Measurements from ENCODE around the gene BORCS6. TPM values are rescaled to one million over a fixed set of nuclear protein-coding genes. Genes with fewer than 3 reads are reported as not detected.
A peak's percentile ranks its signal among the peaks of the same experiment; 100 is the strongest.

BORCS6 gene
- total and polyA plus RNA-seq, 2 of the 13 experiments (the other 11 are each of a cell fraction or from before 2014, with no cell fraction given) = 2.0 to 5.1 TPM

DNA sequence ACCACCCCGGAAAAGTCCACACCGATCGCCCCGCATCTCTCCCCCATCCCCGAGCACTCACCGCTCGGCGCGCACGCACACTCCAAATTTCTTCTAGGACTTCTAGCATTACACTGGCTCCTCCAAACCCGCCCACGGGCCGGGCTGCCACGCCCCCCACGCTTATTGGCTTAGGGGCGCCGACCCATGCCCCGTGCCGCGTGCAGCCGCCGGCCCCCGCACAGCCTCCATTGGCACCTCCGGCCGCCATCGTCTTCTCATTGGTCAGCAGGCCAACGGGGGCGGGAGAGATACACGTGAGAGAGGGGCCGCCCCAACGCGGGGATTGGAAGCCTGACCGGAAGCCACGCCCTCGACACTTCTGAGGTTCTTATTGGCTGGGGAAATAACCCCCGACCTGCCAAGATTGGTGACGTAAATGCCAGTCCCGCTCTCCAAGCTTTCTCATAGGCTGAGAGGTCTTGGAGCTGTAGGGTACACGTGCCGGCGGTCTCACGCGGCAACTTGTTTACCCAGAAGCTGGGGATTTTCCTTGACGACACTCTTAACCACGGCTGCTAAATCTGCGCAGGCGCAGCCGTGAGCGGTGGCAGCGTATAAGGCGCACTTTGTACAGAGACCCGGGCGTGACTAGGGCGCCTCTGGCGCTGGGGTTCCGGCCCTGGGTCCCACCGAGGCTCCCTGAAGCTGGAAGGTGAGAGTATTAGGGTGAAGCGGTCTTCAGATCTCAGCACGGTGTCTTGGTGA is 33.6 kb downstream of the BORCS6 start (continued):
- TF ChIP-seq NONO (IDR thresholded peaks at IDR 0.05) = no peak
- TF ChIP-seq NONO (CRISPR knock-in tag; conservative IDR thresholded peaks at IDR 0.05) = peak; percentile 69; the same call in 1 of the 2 replicates
- TF ChIP-seq, protein P1, sequence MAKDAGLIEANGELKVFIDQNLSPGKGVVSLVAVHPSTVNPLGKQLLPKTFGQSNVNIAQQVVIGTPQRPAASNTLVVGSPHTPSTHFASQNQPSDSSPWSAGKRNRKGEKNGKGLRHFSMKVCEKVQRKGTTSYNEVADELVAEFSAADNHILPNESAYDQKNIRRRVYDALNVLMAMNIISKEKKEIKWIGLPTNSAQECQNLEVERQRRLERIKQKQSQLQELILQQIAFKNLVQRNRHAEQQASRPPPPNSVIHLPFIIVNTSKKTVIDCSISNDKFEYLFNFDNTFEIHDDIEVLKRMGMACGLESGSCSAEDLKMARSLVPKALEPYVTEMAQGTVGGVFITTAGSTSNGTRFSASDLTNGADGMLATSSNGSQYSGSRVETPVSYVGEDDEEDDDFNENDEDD (CRISPR knock-in tag; IDR thresholded peaks at IDR 0.05; ENCODE audit: borderline replicate concordance) = peak; percentile 42; the same call in 1 of the 2 replicates
- no peak for TF ChIP-seq ZNF230 (CRISPR knock-in tag; IDR thresholded peaks at IDR 0.05)
- no peak for TF ChIP-seq PCBP2 (optimal IDR thresholded peaks at IDR 0.05; ENCODE audit: low read depth, low read length, poor library complexity, severe bottlenecking)
- TF ChIP-seq, protein P2, sequence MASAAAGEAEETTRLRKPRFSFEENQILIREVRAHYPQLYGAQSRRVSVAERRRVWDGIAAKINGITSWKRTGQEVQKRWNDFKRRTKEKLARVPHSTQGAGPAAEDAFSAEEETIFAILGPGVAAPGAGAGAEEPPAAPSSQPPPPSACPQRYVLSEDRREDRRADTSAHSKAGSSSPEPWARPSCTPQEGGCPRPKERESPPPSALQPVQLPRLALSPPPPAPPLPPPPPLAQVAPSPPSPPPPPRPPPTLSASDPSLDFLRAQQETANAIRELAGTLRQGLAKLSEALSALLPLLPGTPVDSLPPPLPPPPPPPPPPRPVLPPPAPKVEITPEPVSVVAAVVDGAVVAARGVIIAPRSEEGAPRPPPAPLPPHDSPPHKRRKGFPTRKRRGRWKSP (CRISPR knock-in tag; IDR thresholded peaks at IDR 0.05) = peak; percentile 46
- TF ChIP-seq, protein P3, sequence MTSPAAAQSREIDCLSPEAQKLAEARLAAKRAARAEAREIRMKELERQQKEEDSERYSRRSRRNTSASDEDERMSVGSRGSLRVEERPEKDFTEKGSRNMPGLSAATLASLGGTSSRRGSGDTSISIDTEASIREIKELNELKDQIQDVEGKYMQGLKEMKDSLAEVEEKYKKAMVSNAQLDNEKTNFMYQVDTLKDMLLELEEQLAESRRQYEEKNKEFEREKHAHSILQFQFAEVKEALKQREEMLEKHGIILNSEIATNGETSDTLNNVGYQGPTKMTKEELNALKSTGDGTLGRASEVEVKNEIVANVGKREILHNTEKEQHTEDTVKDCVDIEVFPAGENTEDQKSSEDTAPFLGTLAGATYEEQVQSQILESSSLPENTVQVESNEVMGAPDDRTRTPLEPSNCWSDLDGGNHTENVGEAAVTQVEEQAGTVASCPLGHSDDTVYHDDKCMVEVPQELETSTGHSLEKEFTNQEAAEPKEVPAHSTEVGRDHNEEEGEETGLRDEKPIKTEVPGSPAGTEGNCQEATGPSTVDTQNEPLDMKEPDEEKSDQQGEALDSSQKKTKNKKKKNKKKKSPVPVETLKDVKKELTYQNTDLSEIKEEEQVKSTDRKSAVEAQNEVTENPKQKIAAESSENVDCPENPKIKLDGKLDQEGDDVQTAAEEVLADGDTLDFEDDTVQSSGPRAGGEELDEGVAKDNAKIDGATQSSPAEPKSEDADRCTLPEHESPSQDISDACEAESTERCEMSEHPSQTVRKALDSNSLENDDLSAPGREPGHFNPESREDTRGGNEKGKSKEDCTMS (CRISPR knock-in tag; conservative IDR thresholded peaks at IDR 0.05) = no peak
- TF ChIP-seq, protein P4, sequence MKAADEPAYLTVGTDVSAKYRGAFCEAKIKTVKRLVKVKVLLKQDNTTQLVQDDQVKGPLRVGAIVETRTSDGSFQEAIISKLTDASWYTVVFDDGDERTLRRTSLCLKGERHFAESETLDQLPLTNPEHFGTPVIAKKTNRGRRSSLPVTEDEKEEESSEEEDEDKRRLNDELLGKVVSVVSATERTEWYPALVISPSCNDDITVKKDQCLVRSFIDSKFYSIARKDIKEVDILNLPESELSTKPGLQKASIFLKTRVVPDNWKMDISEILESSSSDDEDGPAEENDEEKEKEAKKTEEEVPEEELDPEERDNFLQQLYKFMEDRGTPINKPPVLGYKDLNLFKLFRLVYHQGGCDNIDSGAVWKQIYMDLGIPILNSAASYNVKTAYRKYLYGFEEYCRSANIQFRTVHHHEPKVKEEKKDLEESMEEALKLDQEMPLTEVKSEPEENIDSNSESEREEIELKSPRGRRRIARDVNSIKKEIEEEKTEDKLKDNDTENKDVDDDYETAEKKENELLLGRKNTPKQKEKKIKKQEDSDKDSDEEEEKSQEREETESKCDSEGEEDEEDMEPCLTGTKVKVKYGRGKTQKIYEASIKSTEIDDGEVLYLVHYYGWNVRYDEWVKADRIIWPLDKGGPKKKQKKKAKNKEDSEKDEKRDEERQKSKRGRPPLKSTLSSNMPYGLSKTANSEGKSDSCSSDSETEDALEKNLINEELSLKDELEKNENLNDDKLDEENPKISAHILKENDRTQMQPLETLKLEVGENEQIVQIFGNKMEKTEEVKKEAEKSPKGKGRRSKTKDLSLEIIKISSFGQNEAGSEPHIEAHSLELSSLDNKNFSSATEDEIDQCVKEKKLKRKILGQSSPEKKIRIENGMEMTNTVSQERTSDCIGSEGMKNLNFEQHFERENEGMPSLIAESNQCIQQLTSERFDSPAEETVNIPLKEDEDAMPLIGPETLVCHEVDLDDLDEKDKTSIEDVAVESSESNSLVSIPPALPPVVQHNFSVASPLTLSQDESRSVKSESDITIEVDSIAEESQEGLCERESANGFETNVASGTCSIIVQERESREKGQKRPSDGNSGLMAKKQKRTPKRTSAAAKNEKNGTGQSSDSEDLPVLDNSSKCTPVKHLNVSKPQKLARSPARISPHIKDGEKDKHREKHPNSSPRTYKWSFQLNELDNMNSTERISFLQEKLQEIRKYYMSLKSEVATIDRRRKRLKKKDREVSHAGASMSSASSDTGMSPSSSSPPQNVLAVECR (CRISPR knock-in tag; IDR thresholded peaks at IDR 0.05; ENCODE audit: borderline replicate concordance) = peak; percentile 90
- no peak for TF ChIP-seq SKI (IDR thresholded peaks at IDR 0.05; ENCODE audit: partially characterized antibody)
- no peak for TF ChIP-seq ZBTB1 (CRISPR knock-in tag; IDR thresholded peaks at IDR 0.05; ENCODE audit: borderline replicate concordance)
- TF ChIP-seq SCMH1 (CRISPR knock-in tag; IDR thresholded peaks at IDR 0.05; ENCODE audit: borderline replicate concordance) = no peak
- TF ChIP-seq ZBTB3 (CRISPR knock-in tag; IDR thresholded peaks at IDR 0.05; ENCODE audit: borderline replicate concordance, low read depth) = no peak
- TF ChIP-seq, protein P5, sequence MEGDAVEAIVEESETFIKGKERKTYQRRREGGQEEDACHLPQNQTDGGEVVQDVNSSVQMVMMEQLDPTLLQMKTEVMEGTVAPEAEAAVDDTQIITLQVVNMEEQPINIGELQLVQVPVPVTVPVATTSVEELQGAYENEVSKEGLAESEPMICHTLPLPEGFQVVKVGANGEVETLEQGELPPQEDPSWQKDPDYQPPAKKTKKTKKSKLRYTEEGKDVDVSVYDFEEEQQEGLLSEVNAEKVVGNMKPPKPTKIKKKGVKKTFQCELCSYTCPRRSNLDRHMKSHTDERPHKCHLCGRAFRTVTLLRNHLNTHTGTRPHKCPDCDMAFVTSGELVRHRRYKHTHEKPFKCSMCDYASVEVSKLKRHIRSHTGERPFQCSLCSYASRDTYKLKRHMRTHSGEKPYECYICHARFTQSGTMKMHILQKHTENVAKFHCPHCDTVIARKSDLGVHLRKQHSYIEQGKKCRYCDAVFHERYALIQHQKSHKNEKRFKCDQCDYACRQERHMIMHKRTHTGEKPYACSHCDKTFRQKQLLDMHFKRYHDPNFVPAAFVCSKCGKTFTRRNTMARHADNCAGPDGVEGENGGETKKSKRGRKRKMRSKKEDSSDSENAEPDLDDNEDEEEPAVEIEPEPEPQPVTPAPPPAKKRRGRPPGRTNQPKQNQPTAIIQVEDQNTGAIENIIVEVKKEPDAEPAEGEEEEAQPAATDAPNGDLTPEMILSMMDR (CRISPR knock-in tag; IDR thresholded peaks at IDR 0.05) = peak; percentile 25
- no peak for TF ChIP-seq EZH2 (conservative IDR thresholded peaks at IDR 0.05; ENCODE audit: low read depth, low read length)
- no peak for TF ChIP-seq RXRB (CRISPR knock-in tag; IDR thresholded peaks at IDR 0.05; ENCODE audit: borderline replicate concordance)
- 0 out of 2 replicates have a peak, but pooled peaks have one; percentile 41 for TF ChIP-seq ZNF224 (CRISPR knock-in tag; IDR thresholded peaks at IDR 0.05)

Measured in HepG2 (cell line).